Peyer's patch (tissue), 4 donors: ENCODE data around the gene TCEA2. TPM values are rescaled to one million over a fixed set of nuclear protein-coding genes. Genes with fewer than 3 reads are reported as not detected.
A peak's percentile ranks its signal among the peaks of the same experiment; 100 is the strongest.

ENCODE experiments used
- DNase-seq, 3 donors: peaks; one replicate each; pipeline ENCODE4 v3.0.0-alpha.2; 2017 to 2019
- H3K27ac ChIP-seq, 4 donors: fragments of 200-600 bp; sonication (generic); one replicate each; pipeline ENCODE4 v1.5.1; 2016 to 2019
- H3K27me3 ChIP-seq, 2 donors: fragments of 200-600 bp; sonication (generic); one replicate each; pipeline ENCODE4 v1.5.1; 2019
- H3K36me3 ChIP-seq, 3 donors: fragments of 200-600 bp; sonication (generic); one replicate each; pipeline ENCODE4 v1.5.1; 2016 to 2019
- H3K4me1 ChIP-seq, 4 donors: fragments of 200-600 bp; sonication (generic); one replicate each; pipeline ENCODE4 v1.5.1; 2016 to 2019
- H3K4me3 ChIP-seq, 4 donors: fragments of 200-600 bp; sonication (generic); 1 replicate in 3 of 4; 2 replicates in 1 of 4; pipeline ENCODE4 v1.5.1; 2016 to 2019; ENCODE audit warnings: mild to moderate bottlenecking in 1 of 4
- H3K9me3 ChIP-seq, 4 donors: fragments of 200-600 bp; sonication (generic); one replicate each; pipeline ENCODE4 v1.5.1; 2016 to 2019; ENCODE audit warnings: mild to moderate bottlenecking in 1 of 4
- POLR2A ChIP-seq, 2 donors: fragments of 450-650 bp; IDR thresholded peaks; one replicate each; pipeline ENCODE4 v1.5.1; 2017; ENCODE audit warnings: antibody characterized with exemption in 2 of 2, mild to moderate bottlenecking in 2 of 2, moderate library complexity in 2 of 2
- total RNA-seq, 4 donors: library from RNA; depleted of rRNA; stranded (reverse); fragments of >200 nt; gene quantifications; one replicate each; pipeline ENCODE4 v1.1.0, GENCODE V29; 2016
- TF ChIP-seq, protein P1 (sequence below), 6 experiments: fragments of 450-650 bp in 4 of 6; fragments of 200-600 bp in 2 of 6; sonication (generic) in 1 of 6; IDR thresholded peaks; one replicate each; pipeline ENCODE4 v1.5.1; 2017 to 2019; ENCODE audit warnings: antibody characterized with exemption in 6 of 6, mild to moderate bottlenecking in 3 of 6, moderate library complexity in 1 of 6

The TCEA2 gene
- total RNA-seq, 4 donors from 2014 or later: 4.7 to 19.8 (median 8.3) TPM

DNA sequence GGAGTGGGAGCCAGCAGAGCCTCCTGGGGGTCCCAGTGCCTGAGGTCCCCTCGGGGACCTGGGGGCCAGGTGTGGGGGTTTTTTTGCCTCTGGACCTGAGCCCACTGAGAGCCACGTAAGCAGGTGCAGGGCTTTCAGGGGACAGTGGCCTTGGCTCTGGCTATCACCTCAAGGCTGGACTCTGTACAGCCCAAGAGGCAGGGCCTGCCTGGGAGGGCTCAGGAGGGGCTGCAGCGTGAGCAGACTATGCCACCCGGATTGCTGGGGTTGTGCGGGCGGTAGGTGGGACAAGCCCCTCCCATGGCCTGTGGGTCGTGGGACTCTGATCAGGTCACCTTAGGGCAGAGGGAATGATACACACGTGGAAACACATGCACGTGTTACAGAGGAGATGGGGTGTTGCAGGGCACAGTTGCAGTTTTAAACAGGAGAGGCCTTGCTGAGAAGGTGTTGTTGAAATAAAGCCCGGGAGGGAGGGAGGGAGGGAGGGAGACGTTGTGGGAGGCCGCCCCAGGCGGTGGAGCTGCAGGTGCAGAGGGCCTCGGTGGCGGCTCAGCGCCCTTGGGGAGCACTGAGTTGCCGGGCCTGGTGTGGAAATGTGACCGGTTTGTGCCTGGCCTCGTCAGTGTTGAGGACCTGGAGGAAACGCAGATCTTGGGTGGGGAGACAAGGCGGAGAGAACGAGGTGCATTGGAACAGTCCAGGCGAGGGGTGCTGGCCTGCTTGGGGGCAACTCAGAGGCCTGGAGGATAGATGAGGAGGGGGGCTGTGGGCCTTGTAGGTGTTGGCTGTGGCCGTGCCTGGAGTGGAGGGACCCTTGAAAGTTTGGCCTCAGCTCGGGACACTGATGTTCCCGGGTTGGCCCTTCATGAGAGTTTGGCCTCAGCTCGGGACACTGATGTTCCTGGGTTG, 2.3 kb downstream of the TCEA2 start:
- peak overlapping the region in 3 of 4 donors; percentile 25 to 68 (median 33) for H3K27ac ChIP-seq
- no peaks in the 10 kb centered on the region for H3K9me3 ChIP-seq
- H3K4me3 ChIP-seq: no peak overlapping the region
- TF ChIP-seq, protein P1, sequence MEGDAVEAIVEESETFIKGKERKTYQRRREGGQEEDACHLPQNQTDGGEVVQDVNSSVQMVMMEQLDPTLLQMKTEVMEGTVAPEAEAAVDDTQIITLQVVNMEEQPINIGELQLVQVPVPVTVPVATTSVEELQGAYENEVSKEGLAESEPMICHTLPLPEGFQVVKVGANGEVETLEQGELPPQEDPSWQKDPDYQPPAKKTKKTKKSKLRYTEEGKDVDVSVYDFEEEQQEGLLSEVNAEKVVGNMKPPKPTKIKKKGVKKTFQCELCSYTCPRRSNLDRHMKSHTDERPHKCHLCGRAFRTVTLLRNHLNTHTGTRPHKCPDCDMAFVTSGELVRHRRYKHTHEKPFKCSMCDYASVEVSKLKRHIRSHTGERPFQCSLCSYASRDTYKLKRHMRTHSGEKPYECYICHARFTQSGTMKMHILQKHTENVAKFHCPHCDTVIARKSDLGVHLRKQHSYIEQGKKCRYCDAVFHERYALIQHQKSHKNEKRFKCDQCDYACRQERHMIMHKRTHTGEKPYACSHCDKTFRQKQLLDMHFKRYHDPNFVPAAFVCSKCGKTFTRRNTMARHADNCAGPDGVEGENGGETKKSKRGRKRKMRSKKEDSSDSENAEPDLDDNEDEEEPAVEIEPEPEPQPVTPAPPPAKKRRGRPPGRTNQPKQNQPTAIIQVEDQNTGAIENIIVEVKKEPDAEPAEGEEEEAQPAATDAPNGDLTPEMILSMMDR (IDR thresholded peaks at IDR 0.05): no peak
- TF ChIP-seq POLR2A (IDR thresholded peaks at IDR 0.05): no peak
- H3K27me3 ChIP-seq: no peaks in the 10 kb centered on the region
- no peak for DNase-seq
- no peaks in the 10 kb centered on the region for H3K36me3 ChIP-seq
- H3K4me1 ChIP-seq: peaks cover 0 to 38% (median 37%) of the 10 kb centered on the region in 4 donors

DNA sequence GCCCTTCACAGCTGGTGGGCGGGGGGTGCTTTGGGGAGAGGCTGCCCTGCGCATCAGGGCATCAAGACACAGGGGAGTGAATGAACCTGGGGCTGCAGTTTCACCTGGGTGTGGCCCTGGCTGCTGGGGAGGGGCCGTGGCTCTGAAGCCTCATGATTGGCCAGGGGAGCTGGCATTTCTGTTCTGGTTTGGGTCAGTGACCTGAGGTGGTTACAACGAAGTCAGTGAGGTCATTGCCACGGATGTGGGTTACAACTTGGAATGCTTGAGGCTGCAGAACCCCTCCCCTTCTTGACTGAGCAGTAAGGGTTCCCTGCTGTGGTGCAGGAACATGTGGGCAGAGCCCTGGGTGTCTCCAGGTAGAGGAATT, 3.0 kb downstream of the TCEA2 start:
- H3K4me3 ChIP-seq: no peak overlapping the region
- no peaks in the 10 kb centered on the region for H3K9me3 ChIP-seq
- TF ChIP-seq POLR2A (IDR thresholded peaks at IDR 0.05): no peak
- TF ChIP-seq, protein P1 (IDR thresholded peaks at IDR 0.05): no peak
- peak in 2 of 3 donors; percentile 73 to 87 for DNase-seq
- H3K36me3 ChIP-seq: no peaks in the 10 kb centered on the region
- peak overlapping the region in 3 of 4 donors; percentile 25 to 68 (median 33) for H3K27ac ChIP-seq
- peaks cover 0 to 38% (median 37%) of the 10 kb centered on the region in 4 donors for H3K4me1 ChIP-seq
- no peaks in the 10 kb centered on the region for H3K27me3 ChIP-seq

DNA sequence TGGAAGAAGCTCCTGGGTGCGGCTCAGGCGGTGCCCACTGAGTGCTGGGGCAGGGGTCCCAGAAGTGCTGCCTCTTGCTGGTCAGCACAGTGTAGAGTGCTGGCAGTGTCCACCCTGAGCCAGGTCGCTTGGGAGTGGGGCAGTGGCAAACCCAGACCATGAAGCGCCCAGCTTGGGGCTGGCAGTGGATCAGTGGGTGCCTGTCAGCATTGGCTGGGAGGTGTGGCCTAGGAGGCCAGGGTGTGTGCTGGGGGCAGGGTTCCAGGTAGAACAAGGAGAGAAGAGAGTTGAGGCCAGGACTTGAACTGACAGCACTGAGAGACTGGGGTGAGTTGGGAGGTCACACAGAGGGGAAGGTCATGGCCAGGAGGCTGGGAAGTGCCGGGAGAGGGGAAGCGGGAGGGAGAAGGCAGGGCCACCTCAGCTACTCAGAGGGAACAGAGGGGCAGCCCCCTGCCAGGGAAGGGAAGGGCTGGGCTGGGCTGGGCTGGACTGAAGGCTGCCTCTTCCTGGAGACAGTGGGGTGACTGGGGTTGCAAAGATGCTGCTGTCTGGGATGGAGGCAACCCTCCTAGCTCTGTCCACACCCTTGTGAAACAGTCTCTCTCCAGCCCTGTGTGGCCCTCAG, 4.1 kb downstream of the TCEA2 start:
- H3K4me3 ChIP-seq: no peak overlapping the region
- H3K4me1 ChIP-seq: peaks cover 0 to 47% (median 37%) of the 10 kb centered on the region in 4 donors
- H3K9me3 ChIP-seq: no peaks in the 10 kb centered on the region
- no peaks in the 10 kb centered on the region for H3K27me3 ChIP-seq
- H3K36me3 ChIP-seq: no peaks in the 10 kb centered on the region
- no peak for DNase-seq
- H3K27ac ChIP-seq: peak overlapping the region in 1 of 4 donors; percentile 68
- TF ChIP-seq POLR2A (IDR thresholded peaks at IDR 0.05): no peak

DNA sequence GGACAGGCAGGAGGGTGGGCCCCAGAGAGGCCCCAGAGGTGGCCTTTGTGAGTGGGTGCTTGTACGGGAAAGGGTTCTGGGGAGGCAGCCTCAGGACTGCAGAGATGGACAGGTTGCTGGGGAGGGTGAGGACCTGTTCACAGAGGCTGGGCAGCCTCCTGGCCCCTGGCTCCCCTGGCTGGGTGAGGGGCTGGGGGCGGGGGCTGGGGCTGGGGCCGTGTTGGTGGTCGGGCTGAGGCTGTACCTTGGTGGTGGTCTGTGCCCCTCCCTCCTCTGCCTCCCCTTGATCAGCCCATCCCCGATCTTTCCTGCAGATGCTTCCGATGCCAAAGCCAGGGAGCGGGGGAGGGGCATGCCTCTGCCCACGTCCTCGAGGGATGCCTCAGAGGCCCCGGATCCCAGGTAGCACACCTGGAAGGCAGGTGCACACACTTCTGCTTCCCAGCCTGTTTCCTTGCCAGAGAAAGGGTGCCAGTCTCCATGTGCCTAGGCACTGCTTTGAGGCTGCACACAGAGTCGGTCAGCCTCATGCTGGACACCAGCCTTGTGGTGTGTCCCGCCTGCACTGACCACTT, 4.8 kb downstream of the TCEA2 start:
- TF ChIP-seq POLR2A (IDR thresholded peaks at IDR 0.05): no peak
- TF ChIP-seq, protein P1 (IDR thresholded peaks at IDR 0.05): no peak
- Histone ChIP-seq H3K4me1 (peaks cover 0 to 50% (median 31%) of the 10 kb centered on the region in 4 donors), H3K36me3 (peaks cover 0 to 3% (median 0%) of the 10 kb centered on the region in 3 donors), H3K4me3 (no peak overlapping the region), H3K27me3 (no peaks in the 10 kb centered on the region), H3K27ac (no peak overlapping the region), H3K9me3 (no peaks in the 10 kb centered on the region)
- DNase-seq: no peak

DNA sequence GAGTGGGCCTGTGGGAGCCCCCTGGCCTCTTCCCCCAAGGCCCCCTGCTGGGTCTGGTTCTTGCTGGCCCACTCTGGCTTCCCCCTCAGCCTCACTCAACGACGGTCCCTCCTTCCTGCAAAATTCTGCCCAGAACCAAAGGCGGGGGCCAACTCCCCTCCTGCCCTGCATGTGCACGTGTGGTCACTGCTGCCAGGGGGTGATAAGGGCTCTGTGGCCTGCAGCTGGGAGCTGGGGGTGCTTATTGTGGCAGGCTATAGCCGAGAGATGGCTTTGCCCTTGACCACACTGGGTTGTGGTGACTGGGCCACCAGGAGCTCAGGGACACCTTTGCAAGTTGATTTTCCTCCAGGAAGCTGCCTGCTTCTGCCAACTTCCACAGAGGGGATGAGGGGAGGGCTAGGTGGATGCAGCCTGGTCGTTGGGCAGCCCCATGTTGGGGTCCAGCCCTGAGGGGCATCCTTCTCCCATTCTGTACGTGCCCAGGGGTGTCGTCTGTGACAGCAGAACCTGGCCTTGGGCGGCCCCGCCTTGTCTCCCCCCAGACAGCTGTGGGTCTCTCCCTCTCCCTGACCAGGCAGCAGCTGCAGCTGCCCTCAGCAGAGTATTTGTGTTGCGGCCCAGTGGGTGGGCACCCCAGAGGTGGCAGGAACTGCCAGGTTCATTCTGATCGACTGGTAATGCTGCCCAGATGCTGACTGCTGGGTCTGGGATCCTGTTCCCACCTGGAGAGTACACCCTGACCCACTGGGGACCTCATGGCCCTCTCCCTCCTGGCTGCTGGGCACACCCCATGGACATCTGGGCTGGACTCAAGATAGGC, 5.6 kb downstream of the TCEA2 start:
- Histone ChIP-seq H3K36me3 (peaks cover 0 to 10% (median 0%) of the 10 kb centered on the region in 3 donors), H3K4me1 (peaks cover 0 to 48% (median 29%) of the 10 kb centered on the region in 4 donors), H3K4me3 (no peak overlapping the region), H3K27ac (no peak overlapping the region), H3K9me3 (no peaks in the 10 kb centered on the region), H3K27me3 (no peaks in the 10 kb centered on the region)
- TF ChIP-seq, protein P1 (IDR thresholded peaks at IDR 0.05): no peak
- no peak for TF ChIP-seq POLR2A (IDR thresholded peaks at IDR 0.05)
- no peak for DNase-seq
